Measurements from ENCODE around the gene PIK3CG.

- TF ChIP-seq, protein P1, sequence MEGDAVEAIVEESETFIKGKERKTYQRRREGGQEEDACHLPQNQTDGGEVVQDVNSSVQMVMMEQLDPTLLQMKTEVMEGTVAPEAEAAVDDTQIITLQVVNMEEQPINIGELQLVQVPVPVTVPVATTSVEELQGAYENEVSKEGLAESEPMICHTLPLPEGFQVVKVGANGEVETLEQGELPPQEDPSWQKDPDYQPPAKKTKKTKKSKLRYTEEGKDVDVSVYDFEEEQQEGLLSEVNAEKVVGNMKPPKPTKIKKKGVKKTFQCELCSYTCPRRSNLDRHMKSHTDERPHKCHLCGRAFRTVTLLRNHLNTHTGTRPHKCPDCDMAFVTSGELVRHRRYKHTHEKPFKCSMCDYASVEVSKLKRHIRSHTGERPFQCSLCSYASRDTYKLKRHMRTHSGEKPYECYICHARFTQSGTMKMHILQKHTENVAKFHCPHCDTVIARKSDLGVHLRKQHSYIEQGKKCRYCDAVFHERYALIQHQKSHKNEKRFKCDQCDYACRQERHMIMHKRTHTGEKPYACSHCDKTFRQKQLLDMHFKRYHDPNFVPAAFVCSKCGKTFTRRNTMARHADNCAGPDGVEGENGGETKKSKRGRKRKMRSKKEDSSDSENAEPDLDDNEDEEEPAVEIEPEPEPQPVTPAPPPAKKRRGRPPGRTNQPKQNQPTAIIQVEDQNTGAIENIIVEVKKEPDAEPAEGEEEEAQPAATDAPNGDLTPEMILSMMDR (IDR thresholded peaks at IDR 0.05), result no peak
- TF ChIP-seq POLR2A (IDR thresholded peaks at IDR 0.05), result no peak
- no peak for TF ChIP-seq EP300 (IDR thresholded peaks at IDR 0.05)
Observed at GRCh38 chr7:106855540-106856132, 9.4 kb upstream of the PIK3CG start.
